IPS DF 19.7 (cell line): ENCODE results near the gene IL19.

Source experiments
- DNase-seq: peaks from one replicate; pipeline ENCODE4 v3.0.0-alpha.2; 2013; ENCODE audit warnings: low read depth, low spot score

IL19 gene

DNA sequence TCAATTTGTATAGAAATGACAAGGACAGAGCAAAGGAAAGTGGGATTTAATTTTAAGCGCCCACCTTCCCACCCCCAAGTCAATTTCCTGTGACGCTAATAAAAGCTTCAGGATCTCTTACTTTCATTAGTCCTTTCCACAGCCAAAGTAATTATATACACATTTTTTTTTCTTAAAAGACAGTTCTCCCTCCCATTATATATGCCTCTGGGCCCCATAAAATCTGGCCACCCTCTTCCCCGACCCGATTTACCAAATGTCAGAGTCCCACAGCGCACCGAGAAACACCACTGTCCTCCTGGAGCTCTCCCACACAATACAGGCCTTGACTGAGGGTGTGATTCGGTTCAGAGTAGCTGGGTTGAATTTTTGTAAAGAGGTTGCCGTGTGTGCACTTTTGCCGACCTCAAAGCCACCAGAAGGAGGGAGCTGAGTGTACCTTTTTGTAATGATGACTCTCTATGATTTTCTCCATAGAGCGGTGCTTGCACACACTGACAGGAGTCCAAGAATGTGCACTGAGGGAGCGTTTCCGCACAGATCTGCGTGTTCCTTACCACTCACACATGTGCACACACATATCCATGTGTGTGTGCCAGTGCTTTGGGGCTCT, 27.9 kb downstream of the IL19 start:
- no peak for DNase-seq

- DNase-seq, result no peak
Measured at GRCh38 chr1:206799311-206799710, 28.7 kb downstream of the IL19 start.

- no peak for DNase-seq
Measured at GRCh38 chr1:206800411-206800810, 29.8 kb downstream of the IL19 start.

- DNase-seq, result no peak
Measured at GRCh38 chr1:206800891-206801290, 30.3 kb downstream of the IL19 start.

DNA sequence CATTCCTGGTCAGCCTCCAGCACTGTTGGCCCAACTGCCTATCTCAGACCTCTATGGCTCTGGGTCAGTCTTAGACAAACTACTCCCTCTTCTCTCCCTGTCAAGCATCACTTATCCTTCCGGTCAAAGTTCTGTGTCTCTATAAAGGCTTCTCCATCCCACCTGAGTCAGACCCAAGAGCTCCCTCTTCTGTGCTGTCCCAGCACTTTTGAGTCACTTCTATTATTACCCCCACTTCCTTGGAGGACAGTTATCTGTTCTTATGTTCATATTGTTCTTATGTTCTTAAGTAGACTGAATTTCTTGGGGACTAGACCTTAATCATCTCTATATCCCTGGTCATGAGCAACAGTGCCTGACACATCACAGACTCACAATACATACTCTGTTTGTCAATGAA, 30.9 kb downstream of the IL19 start:
- DNase-seq, result no peak

DNA sequence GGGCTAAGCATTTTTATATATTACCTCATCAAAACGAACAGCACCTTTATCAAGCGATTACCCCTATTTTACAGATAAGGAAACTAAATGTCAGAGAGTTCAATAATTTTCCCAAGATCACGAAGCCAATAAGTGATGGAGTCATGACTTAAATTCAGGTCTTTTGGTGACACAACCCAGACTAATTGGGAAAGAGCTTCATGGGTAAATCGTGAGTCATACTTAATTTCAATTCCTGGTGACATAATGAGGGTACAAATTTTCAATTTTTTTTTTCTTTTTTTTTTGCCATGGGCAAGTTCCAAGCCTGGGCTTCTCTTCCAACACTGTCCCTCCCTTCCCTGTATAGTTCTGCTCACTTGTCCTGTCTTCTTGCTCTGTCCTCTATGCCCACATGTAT, 31.8 kb downstream of the IL19 start:
- no peak for DNase-seq

DNA sequence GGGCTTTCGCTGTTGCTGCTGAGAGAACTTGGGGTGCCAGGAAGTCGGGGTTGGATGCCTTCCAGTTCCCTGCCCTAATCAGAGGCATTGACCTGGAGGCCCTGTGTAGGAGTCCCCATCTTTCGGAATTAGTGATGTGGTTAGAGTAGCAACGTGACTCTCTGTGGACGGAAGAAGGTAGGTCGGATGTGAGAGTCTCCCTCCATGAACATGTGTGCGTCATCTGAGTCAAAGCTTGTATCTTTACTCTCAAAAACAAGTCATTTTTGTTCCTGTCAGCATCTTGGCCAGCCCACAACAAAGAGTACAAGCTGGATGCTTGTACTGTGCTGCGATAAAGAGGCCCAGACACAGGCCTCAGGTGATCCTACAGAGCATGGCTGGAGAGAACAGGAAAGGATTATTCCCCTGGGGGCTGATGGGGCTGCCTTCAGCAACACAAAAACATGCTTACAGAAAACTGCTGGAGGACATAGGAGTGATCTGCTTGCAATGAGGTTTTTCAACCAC, 32.7 kb downstream of the IL19 start:
- DNase-seq, result no peak

DNA sequence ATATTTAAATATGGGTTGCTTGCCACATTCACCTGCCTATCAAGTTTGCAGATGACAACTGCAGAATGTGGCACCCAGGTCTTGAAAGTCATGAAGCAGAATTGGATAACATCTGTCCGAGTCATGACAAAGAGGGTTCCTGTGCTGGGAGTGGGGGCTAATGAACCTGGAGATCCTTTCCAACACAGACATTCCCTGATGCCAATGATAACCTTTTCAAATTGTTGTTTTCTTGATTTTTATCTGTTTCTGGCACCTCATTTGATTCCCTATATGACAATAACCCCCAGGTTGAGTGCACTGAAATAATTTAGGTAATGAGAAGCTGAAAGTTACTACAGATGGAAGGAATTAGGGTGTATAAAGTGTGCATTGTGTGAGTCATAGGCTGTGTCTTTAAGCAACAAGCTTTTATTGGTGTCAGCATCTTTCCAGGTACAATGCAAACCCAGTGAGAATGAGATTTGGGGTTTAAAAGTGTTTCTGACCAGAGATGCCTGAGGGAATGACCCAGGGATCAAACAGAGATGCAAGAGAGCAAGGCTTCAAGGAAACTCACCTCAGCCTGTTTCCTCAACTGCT, 33.7 kb downstream of the IL19 start:
- no peak for DNase-seq

GRCh38 chr1:206805357-206805756, 34.8 kb downstream of the IL19 start:
- no peak for DNase-seq

DNA sequence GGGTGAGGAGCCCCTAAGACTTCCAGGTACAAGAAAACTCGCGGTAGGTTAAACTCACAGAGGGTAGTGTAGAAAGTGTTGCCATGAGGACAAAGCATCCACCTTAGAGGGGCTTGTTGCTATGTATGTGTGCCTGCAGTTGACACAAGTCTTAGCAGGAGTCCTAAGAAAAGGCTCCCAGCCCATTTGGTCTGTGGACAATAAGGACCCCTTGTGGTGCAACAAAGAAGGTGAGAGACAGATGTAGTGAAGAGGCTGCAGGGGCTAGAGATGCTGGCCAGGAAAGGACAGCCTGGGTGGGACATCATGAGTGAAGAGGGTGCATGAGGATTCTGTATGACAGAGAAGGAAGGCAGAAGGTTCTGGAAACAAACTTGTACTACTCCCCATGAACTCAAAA, 38.0 kb downstream of the IL19 start:
- DNase-seq, result no peak

GRCh38 chr1:206809504-206810084, 39.0 kb downstream of the IL19 start:
- no peak for DNase-seq

GRCh38 chr1:206812471-206812870, 41.9 kb downstream of the IL19 start:
- DNase-seq, result no peak

GRCh38 chr1:206814716-206815341, 44.3 kb downstream of the IL19 start:
- no peak for DNase-seq

DNA sequence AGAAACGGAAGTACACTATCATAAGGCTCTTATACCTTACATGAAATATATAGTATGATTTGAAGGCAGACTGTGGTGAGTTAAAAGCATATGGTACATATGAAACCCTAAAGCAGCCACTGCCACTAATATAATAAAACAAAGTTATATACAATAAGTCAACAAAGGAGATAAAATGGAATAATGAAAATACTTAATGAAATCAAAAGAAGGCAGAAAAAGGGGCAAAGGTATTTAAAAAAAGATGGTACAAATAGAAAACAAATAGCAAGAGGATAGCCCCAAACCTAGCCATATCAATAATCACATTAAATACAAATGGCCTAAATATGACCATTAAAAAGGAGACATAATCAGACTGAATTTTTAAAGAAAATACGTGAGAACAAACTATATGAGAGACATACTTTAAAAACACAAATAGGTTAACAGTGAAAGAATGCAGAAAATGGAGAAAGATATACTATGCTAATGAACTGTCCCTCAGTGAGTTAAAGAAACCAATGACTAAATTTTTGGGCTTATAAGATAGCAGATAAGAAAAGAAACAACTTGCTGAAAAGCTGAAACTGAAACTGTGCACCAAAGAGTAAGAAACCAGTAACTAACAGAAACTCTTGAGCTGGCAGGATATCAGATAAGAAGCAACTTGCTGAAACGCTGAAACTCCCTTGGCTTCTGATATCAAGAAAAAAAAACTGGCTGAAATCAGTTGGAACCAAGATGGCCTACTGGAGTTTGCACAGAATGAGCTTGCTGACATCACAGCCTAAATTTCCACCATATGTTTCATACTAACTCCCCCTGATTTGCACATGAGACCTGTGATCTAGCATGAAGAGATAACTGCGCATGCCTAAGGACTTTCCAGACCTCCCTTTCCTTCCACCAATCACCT, 46.1 kb downstream of the IL19 start:
- DNase-seq, result no peak

- DNase-seq, result no peak
Measured at GRCh38 chr1:206821493-206821892, 50.9 kb downstream of the IL19 start.

GRCh38 chr1:206823727-206824126, 53.2 kb downstream of the IL19 start:
- no peak for DNase-seq

- DNase-seq, result no peak
Measured at GRCh38 chr1:206824331-206824730, 53.8 kb downstream of the IL19 start.

GRCh38 chr1:206826394-206826793, 55.8 kb downstream of the IL19 start:
- no peak for DNase-seq

- DNase-seq, result no peak
Measured at GRCh38 chr1:206828061-206828460, 57.5 kb downstream of the IL19 start.

- no peak for DNase-seq
Measured at GRCh38 chr1:206828765-206829164, 58.2 kb downstream of the IL19 start.

GRCh38 chr1:206829282-206829681, 58.7 kb downstream of the IL19 start:
- no peak for DNase-seq

- no peak for DNase-seq
Measured at GRCh38 chr1:206829875-206830274, 59.3 kb downstream of the IL19 start.
